ENCODE measurements around the gene MEX3D.
"Not testable (repeated sequence)": the region's sequence is repeated elsewhere in the genome, so short reads cannot be mapped to it uniquely, and the experiment has no call there.

MEX3D gene

DNA sequence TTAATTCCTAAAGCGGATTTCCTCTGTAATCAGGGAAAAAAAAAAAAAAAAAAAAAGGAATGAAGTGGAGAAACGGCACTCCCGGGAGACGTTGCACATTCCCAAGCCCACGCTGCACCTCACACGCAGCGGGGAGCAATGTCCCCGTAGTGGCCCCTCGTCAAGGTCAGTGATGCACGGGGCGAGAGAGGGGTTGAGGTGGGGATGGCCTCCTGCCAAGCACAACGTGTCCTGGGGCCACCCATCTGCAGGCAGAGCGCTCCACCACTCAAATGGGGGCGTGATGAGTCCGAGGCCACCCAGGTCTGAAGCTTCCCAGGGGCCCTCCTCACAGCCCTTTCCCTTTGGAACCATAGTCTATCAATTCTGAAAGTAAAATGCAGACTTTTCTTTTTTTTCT, 29.1 kb downstream of the MEX3D start:
- DNase-seq (ENCODE audit: low read depth in 3 of 3), result no peak

DNA sequence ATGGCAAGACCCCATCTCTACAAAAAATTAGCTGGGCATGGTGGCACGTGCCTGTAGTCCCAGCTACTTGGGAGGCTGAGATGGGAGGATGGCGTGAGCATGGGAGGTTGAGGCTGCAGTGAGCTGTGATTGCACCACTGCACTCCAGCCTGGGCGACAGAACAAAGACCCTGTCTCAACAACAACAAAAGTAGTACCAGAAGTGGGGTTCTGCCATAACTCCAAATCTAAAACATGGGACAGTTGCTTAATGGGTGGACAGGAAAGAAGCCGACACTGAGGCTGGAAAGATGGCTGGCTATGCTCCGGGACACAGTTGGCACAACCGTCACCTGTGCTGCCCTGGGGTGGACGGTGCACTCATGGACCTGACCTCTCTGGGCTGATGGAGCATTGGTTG, 32.4 kb downstream of the MEX3D start:
- not testable (repeated sequence) for DNase-seq (ENCODE audit: low read depth in 3 of 3)

DNA sequence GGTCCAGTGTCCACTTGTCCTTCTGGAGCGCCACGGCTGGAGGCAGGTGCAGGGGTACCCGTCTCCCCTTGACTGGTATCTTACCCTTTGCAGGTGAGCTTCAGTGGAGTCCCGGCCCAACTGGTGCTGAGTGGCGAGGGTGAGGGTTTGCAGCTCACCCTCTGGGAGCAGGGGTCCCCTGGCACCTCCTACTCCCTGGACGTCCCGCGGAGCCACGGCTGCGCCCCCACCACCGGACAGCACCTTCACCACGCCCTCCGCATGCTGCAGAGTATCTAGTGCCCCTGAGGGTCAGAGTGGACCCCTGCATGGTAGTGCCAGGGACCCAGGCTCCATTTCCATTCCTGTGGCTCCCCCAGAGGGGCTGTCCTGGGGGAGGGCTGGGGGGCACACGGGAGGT, 33.2 kb downstream of the MEX3D start:
- DNase-seq (ENCODE audit: low read depth in 3 of 3), result no peak

DNA sequence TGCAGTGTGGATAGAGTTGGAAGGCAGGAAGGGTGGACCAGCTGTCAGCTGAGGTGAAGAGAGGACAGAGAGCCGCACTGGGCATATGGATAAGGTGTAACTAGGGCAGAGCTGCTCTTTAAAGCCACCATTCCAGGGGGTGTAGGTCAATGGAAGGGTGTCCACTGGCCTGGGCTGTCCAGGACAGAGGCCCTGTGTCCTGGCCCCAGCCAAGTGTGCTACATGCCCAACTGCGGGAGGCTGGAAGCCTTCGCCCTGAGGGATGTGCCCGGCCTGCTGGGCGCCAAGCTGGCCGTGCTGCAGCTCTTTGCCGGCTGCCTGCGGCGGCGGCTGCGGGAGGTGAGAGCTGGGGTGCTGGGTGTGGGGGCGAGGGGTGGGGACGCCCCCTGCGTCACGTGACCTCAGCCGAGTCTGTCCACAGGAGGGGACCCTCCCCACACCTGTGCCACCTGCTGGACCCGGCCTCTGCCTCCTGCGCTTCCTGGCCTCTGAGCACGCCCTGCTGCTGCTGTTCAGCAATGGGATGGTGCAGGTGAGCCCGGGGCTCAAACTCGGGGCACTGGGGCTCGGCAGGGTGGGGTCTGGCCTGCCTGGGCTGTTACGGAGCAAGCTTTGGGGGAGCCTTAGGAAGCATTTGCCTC, 34.5 kb downstream of the MEX3D start:
- DNase-seq (ENCODE audit: low read depth in 3 of 3), result no peak

DNA sequence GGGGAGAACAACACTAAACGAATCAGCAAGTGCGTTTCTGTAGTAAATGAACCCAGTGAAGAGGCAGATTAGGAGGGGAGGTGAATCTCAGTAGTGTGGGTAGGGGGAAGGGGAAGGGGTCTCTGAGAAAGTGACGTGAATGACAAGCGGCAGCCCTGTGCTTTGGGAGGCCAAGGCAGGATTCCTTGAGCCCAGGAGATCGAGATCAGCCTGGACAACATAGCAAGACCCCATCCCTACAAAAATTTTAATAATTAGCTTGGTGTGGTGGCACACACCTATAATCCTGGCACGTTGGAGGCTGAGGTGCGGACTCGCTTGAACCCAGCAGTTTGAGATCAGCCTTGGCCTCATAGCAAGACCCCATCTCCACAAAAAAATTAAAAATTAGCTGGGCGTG, 36.1 kb downstream of the MEX3D start:
- DNase-seq (ENCODE audit: low read depth in 3 of 3), result no peak

DNA sequence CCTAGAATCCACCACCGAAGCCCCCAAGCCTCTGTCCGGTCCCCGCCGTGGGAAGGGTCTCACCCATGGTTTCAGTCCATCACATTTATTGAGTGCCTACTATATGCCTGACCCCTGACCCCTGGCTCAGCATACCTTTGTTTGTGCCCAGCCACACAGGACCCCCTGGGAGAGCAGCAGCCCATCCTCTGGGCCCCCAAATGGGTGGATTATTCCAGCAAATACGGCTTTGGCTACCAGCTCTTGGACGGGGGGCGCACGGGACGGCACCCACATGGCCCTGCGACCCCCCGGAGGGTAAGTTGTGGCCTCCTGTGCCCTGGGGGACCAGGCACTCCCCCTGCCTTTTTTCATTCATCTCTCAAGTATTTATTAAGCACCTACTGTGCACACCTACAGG, 36.5 kb downstream of the MEX3D start:
- DNase-seq (ENCODE audit: low read depth in 3 of 3), result no peak

DNA sequence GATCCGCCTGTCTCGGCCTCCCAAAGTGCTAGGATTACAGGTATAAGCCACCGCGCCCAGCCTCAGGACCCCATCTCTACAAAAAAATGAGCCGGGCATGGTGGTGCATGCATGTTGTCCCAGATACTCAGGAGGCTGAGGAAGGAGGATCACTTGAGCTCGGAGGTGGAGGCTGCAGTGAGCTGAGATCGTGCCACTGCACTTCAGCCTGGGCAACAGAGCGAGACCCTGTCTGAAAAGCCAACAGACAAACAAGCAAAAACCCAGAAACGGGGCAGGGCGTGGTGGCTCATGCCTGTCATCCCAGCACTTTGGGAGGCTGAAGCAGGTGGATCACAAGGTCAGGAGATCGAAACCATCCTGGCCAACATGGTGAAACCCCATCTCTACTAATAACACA, 37.3 kb downstream of the MEX3D start:
- not testable (repeated sequence) for DNase-seq (ENCODE audit: low read depth in 3 of 3)

DNA sequence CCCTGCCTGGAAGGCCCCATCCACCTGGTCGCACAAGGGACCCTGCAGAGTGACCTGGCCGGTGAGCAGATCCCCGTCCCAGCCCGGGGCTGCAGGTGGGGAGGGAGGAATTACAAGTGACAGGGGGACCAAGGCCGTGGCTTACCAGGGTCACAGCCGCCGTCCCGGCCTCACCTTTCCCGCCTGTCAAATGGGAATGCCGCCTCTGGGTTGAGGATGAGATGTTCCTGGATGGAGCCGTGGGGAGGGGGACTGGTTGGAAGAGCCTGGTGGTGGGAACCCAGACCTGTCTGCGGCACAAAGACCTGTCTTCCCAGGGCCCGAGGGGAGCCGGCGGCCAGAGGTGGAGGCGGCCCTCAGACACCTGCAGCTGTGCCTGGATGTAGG, 38.7 kb downstream of the MEX3D start:
- no peak for DNase-seq (ENCODE audit: low read depth in 3 of 3)

DNA sequence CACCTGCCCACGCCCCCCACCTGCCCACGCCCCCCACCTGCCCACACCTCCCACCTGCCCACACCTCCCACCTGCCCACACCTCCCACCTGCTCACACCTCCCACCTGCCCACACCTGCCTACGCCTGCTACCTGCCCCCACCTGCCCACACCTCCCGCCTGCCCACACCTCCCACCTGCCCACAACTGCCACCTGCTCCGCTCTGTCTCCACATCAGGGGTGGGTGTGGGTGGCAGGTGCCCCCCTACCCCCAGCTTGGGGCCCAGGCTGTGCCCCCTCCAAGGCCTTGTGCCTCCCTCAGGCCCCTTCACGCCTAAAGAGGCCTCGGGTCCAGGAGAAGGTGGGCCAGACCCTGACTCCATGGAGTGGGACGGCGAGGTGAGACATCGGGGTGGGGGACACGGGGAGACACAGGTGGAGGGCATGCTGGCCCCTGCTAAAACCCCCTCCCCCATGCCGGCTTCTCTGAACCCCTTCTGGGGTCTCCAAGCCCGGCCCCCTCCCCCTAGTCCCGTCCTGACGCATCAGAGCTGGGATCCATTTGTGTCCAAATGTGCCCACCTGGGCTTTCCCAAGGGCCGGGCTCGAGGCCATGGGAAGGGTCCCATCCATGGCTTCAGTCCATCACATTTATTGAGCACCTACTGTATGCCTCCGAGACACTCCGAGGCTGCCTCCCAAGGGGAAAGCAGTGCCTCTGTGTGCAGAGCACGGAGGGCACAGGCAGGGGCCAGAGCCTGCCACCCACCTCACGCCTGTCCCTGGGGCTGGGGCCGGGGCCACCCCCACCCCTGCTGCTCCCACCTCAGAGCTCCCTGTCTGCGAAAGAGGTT, 39.3 kb downstream of the MEX3D start:
- DNase-seq (ENCODE audit: low read depth in 3 of 3), result no peak

DNA sequence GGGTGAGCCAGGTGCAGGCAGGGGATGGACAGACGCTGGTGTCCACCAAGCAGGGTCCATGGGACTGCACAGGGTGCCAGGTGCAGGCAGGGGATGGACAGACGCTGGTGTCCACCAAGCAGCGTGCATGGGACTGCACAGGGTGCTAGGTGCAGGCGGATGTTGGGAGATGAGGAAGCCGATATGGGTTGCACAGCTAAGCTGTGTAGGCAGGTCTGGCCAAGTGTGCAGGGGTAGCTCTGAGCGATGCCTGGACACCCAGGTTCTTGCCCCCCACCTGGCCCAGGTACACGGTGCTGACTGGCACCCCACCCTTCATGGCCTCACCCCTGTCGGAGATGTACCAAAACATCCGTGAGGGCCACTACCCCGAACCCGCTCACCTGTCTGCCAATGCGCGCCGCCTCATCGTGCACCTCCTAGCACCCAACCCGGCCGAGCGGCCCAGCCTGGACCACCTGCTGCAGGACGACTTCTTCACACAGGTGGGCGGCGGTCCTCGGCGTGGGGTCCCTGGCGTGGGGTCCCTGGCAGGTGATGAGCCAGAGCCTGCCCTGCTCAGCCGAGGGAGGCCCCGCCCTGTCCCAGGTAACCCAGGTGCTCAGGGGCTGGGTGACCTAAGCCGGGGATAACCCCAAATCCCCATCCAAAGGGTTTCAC, 40.3 kb downstream of the MEX3D start:
- no peak for DNase-seq (ENCODE audit: low read depth in 3 of 3)

DNA sequence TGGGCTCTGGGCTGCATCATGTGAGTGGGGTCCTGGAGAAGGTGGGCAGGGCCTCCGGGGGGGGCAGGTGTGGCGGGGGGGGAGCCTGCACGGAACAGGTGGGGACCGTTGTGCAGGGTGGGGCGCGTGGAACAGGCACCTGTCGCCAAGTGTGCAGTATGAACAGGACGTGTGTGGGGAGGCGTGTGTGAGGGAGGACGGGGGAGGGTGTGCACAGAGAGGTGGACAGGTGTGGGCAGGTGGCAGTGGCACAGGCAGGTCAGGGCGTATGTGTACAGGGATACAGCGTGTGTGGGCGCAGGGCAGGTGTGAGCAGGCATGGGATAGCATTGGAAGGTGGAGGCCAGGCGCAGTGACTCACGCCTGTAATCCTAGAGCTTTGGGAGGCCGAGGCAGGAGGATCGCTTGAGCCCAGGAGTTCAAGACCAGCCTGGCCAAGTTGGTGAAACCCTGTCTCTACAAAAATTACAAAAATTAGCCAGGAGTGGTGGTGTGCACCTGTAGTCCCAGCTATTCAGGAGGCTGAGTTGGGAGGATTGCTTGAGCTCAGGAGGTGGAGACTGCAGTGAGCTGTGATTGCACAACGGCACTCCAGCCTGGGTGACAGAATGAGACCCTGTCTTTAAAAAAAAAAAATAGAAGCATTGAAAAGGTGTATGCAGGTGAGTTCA, 41.0 kb downstream of the MEX3D start:
- no peak for DNase-seq (ENCODE audit: low read depth in 3 of 3)

DNA sequence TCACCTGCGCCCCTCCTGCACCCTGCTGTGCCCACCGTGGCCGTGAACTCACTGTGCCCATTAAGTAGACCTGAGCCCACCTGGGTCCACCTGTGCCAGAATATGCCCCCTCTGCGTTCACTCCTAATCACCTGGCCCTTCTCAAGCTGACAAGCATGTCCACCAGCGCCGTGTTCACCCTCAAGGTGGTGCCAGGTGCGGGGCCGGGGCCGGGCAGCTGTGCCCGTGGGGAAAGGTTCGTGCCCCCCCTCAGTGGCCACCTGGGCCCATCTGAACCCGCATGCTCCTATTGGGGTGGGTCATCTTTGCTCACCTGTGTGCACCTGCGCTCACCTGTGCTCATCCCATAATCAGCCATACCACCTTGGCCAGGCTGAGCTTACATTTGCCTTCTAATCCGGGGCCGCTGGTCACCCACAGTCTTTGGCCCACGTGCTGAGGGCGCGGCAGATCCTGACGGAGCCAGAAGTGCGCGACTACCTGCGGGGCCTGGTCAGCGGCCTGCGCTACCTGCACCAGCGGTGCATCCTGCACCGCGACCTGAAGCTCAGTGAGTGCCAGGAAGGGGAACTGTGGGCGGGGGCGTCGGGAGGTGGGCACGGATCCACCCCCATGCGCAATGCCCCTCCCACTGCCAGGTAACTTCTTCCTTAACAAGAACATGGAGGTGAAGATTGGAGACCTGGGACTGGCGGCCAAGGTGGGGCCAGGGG, 41.9 kb downstream of the MEX3D start:
- no peak for DNase-seq (ENCODE audit: low read depth in 3 of 3)

DNA sequence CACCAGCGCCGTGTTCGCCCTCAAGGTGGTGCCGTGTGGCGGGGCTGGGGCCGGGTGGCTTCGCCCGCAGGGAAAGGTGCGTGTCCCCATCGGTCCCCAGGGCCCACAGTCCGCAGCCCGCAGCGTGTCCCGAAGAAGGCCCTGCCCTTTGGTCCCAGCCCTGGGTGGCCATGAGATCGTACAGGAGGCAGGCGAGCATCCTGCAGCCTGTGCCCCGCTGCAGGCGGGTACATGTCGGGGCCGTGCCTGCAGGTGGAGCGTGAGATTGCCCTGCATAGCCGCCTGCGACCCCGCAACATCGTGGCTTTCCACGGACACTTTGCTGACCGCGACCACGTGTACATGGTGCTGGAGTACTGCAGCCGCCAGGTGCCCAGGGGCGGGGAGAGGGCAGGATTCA, 42.8 kb downstream of the MEX3D start:
- DNase-seq (ENCODE audit: low read depth in 3 of 3), result no peak

DNA sequence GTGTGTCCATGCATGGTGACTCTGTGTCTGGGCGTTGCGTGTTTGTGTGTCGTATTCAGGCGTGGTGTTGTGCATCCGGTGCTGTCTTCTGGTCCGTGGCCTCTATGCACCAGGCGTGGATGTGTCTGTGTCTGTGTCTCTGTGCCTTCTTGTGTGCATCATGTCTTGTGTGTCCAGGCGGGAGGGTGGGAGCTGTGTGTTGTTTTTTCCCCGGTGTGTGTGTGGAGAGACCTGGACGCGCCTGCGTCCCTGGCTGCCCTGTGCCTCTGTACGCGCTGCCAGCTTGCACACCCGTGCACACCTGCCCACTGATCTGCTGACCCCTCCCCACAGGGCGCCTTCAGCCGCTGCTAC, 43.2 kb downstream of the MEX3D start:
- no peak for DNase-seq (ENCODE audit: low read depth in 3 of 3)

DNA sequence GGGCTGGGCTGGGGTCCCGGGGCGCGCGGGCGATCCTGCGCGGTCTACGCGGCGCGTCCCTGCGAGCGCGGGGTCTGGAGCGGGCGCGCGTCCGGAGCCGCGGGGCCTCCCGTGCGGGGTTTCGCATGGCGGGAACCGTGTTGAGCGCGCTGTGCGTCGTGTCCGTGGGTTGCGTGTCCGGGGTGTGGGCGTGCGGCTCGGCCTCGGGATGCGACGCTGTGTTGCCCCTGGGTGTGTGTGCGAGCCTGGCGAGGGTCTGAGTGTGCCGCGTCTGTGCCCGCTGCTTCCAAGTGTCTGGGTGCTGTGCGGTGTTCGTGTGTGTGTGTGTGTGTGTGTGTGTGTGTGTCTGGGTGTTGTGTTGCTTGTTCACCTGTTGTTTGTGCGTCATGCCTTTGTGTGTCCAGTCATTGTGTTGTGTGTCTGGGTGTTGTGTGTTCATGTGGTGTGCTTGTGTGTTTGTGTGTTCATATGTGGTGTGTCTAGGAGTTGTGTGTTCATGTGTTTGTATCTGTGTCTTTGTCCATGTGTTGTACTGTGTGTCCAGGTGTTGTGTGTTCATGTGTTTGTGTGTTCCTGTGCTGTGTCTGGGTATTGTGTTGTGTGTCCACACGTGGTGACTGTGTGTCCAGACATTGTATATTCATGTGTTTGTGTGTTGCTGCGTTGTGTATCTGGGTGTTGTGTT, 43.7 kb downstream of the MEX3D start:
- DNase-seq (ENCODE audit: low read depth in 3 of 3), result no peak

DNA sequence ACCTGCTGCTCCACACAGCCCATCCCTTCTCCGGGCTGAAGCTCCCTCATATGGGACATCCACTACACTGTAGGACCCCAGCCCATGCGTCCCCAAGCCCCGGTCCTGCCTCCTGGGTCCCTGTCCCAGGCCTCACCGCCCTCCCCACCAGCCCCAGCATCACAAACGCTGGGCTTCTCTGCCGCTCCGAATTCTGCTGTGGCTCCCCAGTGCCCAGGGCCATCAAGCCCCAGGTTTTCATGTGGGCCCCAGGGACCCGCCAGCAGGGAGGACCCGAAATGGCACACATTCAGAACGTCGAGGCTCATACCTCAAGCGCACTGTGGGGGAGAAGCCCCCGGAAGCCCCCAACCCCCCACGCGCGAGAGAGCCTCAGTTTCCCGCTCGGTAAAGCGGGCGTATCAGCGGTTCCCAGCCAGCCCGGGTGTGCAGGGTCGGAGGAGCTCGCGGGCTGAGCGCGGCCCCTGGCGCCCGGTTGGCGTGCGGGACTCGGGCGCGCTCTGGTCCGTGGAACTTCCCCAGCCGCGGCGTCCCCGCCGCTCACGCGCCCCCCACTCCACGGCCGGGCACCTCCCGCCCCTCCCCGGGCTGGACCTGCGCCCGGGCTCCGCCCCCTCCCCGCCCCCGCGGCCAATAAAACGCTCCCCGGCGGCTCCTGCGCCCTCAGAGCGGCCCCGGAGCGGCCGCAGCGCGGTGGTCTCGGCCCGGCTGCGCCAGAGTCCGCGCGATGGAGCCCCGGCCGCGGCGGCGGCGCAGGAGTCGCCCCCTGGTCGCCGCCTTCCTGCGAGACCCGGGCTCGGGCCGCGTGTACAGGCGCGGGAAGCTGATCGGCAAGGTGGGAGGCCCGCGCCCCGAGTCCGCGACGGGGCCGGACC, 44.5 kb downstream of the MEX3D start, which contains the start of gene PLK5:
Gene PLK5 (plus strand): TSS at position 666 of the 875 bp plus-strand sequence. CDS start 2,920 bp downstream, outside the sequence.
- no peak for DNase-seq (ENCODE audit: low read depth in 3 of 3)

DNA sequence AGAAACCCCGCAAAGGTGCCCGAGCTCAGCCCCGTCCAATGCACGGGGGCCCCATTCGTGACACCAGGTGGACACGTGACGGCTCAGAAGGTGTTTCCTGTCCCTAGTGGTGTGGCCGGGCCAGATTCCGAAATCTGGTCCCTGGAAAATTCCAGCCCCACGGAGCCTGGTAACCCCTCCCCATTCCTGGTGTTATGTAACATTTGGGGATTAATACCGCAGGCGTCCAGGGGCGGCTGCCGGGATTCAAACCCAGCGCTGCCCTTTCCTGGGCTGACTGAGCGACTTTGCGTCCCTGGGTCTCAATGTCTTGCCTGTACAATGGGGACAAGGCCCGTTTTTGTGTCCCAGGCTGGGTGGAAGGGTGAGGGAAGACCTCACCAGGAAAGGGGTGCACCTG, 45.3 kb downstream of the MEX3D start:
- DNase-seq (ENCODE audit: low read depth in 3 of 3), result no peak

DNA sequence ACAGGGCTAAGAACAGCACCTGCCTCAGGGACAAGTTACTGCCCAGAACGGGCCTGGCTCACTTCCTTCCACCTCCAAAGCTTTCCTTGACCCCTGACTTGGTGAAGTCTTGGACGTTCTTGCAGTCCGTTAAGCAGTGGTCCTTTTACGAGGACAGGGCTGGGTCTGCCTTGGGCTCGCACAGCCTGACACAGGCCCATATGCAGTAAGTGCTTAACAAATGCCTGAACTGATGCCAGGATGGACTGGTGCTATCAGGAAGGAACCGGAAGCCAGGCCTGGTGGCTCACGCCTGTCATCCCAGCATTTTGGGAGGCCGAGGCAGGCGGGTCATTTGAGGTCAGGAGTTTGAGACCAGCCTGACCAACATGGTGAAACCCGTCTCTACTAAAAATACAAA, 46.1 kb downstream of the MEX3D start:
- no peak for DNase-seq (ENCODE audit: low read depth in 3 of 3)

DNA sequence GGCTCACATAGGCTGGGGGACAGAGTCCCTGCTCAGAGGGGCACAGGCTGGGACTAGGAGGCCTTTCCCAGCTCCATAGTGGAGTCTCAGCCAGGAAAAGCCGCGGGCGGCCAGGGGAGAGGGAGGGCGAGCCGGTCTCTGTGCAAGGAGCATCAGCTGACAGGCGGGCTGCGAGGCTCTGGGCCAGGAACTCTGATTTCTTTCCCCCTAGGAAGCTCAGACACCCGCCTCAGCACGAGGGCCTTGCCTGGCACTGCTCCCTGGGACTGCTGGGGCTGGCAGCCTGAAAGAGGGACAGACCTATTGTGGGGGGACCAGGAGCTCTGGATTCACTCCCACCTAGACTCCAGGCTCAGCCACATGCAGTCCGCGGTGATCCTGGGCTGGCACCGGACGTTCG, 46.5 kb downstream of the MEX3D start:
- no peak for DNase-seq (ENCODE audit: low read depth in 3 of 3)

DNA sequence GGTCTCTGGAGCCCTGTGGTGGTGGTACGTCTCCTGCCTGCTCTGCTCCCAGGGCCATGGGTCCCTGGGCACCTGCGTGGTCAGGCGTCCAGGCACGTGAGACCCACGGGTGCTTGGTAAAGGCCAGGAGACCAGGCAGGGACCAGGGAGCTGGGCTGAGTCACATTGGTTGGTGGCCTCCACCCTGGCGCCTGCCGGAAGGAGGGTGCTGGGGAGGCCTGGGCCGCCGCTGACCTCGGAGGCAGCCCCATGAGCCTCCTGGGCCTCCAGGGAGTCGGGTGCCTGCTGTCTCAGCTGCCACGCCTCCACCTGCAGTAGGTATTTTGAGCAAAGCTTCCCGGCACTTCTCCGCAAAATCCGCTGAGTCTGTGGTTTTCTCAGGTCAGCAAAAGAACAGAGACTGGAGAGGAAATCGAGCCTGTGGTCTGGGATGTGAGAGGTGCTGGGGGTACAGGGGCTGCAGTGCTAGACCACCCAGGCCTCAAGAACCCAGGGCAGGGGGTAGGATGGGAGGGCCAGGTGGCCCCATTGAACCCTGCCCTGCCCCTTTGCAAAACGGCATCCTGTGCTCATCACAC, 47.8 kb downstream of the MEX3D start:
- DNase-seq (ENCODE audit: low read depth in 3 of 3), result no peak
